Glomerular endothelial cell (primary cell): ENCODE results near the gene MAD1L1. TPM values are rescaled to one million over a fixed set of nuclear protein-coding genes. Genes with fewer than 3 reads are reported as not detected.
"Not testable (repeated sequence)": the region's sequence is repeated elsewhere in the genome, so short reads cannot be mapped to it uniquely, and the experiment has no call there.

ENCODE experiments used
- DNase-seq: peaks from one replicate; pipeline ENCODE4 v3.0.0-alpha.2; 2011; ENCODE audit warnings: low read depth, low spot score; ENCODE audit errors: extremely low read depth
- total RNA-seq: library from RNA; depleted of rRNA; stranded (reverse); fragments of >200 nt; gene quantifications from 2 replicates; pipeline ENCODE4 v1.2.3, GENCODE V29; 2015

The MAD1L1 gene
- total RNA-seq, 1 donor from 2014 or later: 59.4 TPM

GRCh38 chr7:2075811-2076210 is 156.9 kb downstream of the MAD1L1 start:
- DNase-seq: no peak

GRCh38 chr7:2074691-2075090 is 158.1 kb downstream of the MAD1L1 start:
- DNase-seq: no peak

- DNase-seq: no peak
These were observed 159.9 kb downstream of the MAD1L1 start for GRCh38 chr7:2072798-2073197.

GRCh38 chr7:2072042-2072441 is 160.7 kb downstream of the MAD1L1 start:
- no peak for DNase-seq

- DNase-seq: no peak
These were observed 161.5 kb downstream of the MAD1L1 start for GRCh38 chr7:2071133-2071832.

GRCh38 chr7:2070151-2070763 is 162.5 kb downstream of the MAD1L1 start:
- no peak for DNase-seq

GRCh38 chr7:2069472-2069860 is 163.3 kb downstream of the MAD1L1 start:
- DNase-seq: no peak

GRCh38 chr7:2068693-2069471 is 163.9 kb downstream of the MAD1L1 start:
- no peak for DNase-seq

- no peak for DNase-seq
These were observed 166.4 kb downstream of the MAD1L1 start for GRCh38 chr7:2066251-2066919.

GRCh38 chr7:2065528-2065927 is 167.2 kb downstream of the MAD1L1 start:
- no peak for DNase-seq

- DNase-seq: no peak
These were observed 169.0 kb downstream of the MAD1L1 start for GRCh38 chr7:2063563-2064260.

- DNase-seq: no peak
These were observed 170.1 kb downstream of the MAD1L1 start for GRCh38 chr7:2062648-2063047.

GRCh38 chr7:2060701-2061100 is 172.0 kb downstream of the MAD1L1 start:
- no peak for DNase-seq

- no peak for DNase-seq
These were observed 172.6 kb downstream of the MAD1L1 start for GRCh38 chr7:2059964-2060700.

- not testable (repeated sequence) for DNase-seq
These were observed 174.5 kb downstream of the MAD1L1 start for GRCh38 chr7:2058246-2058645.

- no peak for DNase-seq
These were observed 176.8 kb downstream of the MAD1L1 start for GRCh38 chr7:2055956-2056355.

GRCh38 chr7:2054927-2055326 is 177.8 kb downstream of the MAD1L1 start:
- no peak for DNase-seq

- no peak for DNase-seq
These were observed 179.3 kb downstream of the MAD1L1 start for GRCh38 chr7:2053395-2053794.

- DNase-seq: no peak
These were observed 180.1 kb downstream of the MAD1L1 start for GRCh38 chr7:2052657-2053048.
